HG03469 (cell line): ENCODE results near the gene HYI.
"Not testable (repeated sequence)": the region's sequence is repeated elsewhere in the genome, so short reads cannot be mapped to it uniquely, and the experiment has no call there.

Experiments used
- ATAC-seq: cut with Tn5 transposase; IDR thresholded peaks from one replicate; pipeline ENCODE4 v1.9.1; 2021; ENCODE audit warnings: mild to moderate bottlenecking, moderate library complexity, moderate number of reproducible peaks; ENCODE audit not compliant: unreplicated experiment

The HYI gene

GRCh38 chr1:43432171-43432860 is 21.4 kb downstream of the HYI start:
- no peak for ATAC-seq

- ATAC-seq: no peak
Observed at GRCh38 chr1:43431676-43432075, 22.1 kb downstream of the HYI start.

- ATAC-seq: no peak
Observed at GRCh38 chr1:43430831-43431230, 22.9 kb downstream of the HYI start.

GRCh38 chr1:43427941-43428340 is 25.8 kb downstream of the HYI start:
- ATAC-seq: no peak

- no peak for ATAC-seq
Observed at GRCh38 chr1:43427524-43427923, 26.2 kb downstream of the HYI start.

GRCh38 chr1:43426221-43426620 is 27.5 kb downstream of the HYI start:
- no peak for ATAC-seq

GRCh38 chr1:43425045-43425444 is 28.7 kb downstream of the HYI start:
- no peak for ATAC-seq

GRCh38 chr1:43423672-43424550 is 29.8 kb downstream of the HYI start:
- no peak for ATAC-seq

- ATAC-seq: no peak
Observed at GRCh38 chr1:43422995-43423671, 30.6 kb downstream of the HYI start.

GRCh38 chr1:43421976-43422750 is 31.6 kb downstream of the HYI start:
- ATAC-seq: no peak

- ATAC-seq: no peak
Observed at GRCh38 chr1:43421396-43421795, 32.3 kb downstream of the HYI start.

GRCh38 chr1:43420874-43421273 is 32.9 kb downstream of the HYI start:
- no peak for ATAC-seq

GRCh38 chr1:43419627-43420425 is 33.9 kb downstream of the HYI start:
- no peak for ATAC-seq

GRCh38 chr1:43418858-43419257 is 34.9 kb downstream of the HYI start:
- no peak for ATAC-seq

- no peak for ATAC-seq
Observed at GRCh38 chr1:43415901-43416300, 37.8 kb downstream of the HYI start.

GRCh38 chr1:43414634-43415223 is 39.0 kb downstream of the HYI start:
- ATAC-seq: no peak

- not testable (repeated sequence) for ATAC-seq
Observed at GRCh38 chr1:43413426-43413825, 40.3 kb downstream of the HYI start.

GRCh38 chr1:43410571-43410970 is 43.2 kb downstream of the HYI start:
- ATAC-seq: no peak

- ATAC-seq: no peak
Observed at GRCh38 chr1:43405876-43406234, 47.9 kb downstream of the HYI start.
